Measurements from ENCODE around the gene GSAP. TPM values are rescaled to one million over a fixed set of nuclear protein-coding genes. Genes with fewer than 3 reads are reported as not detected.

The GSAP gene
- total and polyA plus RNA-seq, 2 of the 4 experiments (the other 2 are of a cell fraction): 1.6 to 1.8 TPM

GRCh38 chr7:77422500-77422899 lies 6.4 kb upstream of the GSAP start:
- Histone ChIP-seq H3K27ac (ENCODE audit: insufficient read depth, low read length) (no peak overlapping the region), H3K18ac (ENCODE audit: low read depth, low read length) (no peak overlapping the region), H3K23ac (ENCODE audit: low read depth, low read length) (no peak overlapping the region), H3K4me2 (ENCODE audit: low read depth, low read length) (no peak overlapping the region), H2BK5ac (ENCODE audit: low read depth, low read length, poor library complexity, severe bottlenecking) (no peak overlapping the region), H4K20me1 (ENCODE audit: insufficient read depth, low read length) (no peaks in the 10 kb centered on the region), H3K9ac (ENCODE audit: low read depth, low read length) (no peak overlapping the region), H3K4me1 (ENCODE audit: control insufficient read depth, insufficient read depth, low read length) (peaks cover 11% of the 10 kb centered on the region), H3K9me3 (ENCODE audit: control insufficient read depth, insufficient read depth, low read length) (no peaks in the 10 kb centered on the region), H4K8ac (ENCODE audit: low read depth in 2 of 2, low read length in 2 of 2) (no peak overlapping the region), H3K14ac (replicated peaks; ENCODE audit: low read depth, low read length) (no peak overlapping the region), H4K91ac (ENCODE audit: insufficient read depth, low read depth, low read length) (no peak overlapping the region), H2AK5ac (ENCODE audit: low read depth, low read length) (no peak overlapping the region), H3K4me3 (ENCODE audit: insufficient read depth, low read depth, low read length) (no peak overlapping the region), H2AK9ac (replicated peaks; ENCODE audit: low read depth, low read length, poor library complexity) (no peak overlapping the region), H3K9me1 (ENCODE audit: insufficient read depth, low read length) (no peaks in the 10 kb centered on the region), H4K5ac (ENCODE audit: low read depth, low read length) (no peak overlapping the region), H3K27me3 (ENCODE audit: control insufficient read depth, insufficient read depth, low read length) (no peaks in the 10 kb centered on the region), H3K56ac (ENCODE audit: extremely low read depth, insufficient read depth, low read length) (no peak overlapping the region), H2AFZ (replicated peaks; ENCODE audit: low read length, poor library complexity) (no peak overlapping the region), H2BK15ac (ENCODE audit: low read depth, low read length) (no peak overlapping the region), H3K36me3 (ENCODE audit: control insufficient read depth, insufficient read depth, low read length) (no peaks in the 10 kb centered on the region), H3K4ac (ENCODE audit: low read depth, low read length) (no peak overlapping the region), H2BK120ac (ENCODE audit: low read depth, low read length) (no peak overlapping the region), H3K79me1 (ENCODE audit: low read depth in 1 of 2, low read length in 2 of 2) (no peaks in the 10 kb centered on the region; a peak in 1 of 4 replicates), H2BK20ac (ENCODE audit: low read depth, low read length) (no peak overlapping the region)
- no TSS peak for BruUV-seq (replicated peaks)
- DNase-seq (no peak), ATAC-seq (ENCODE audit: low read depth) (no peak)
- in situ Hi-C loops (cut with MboI; ENCODE audit: low sequenced_read_pairs) (no loop called here), dilution Hi-C loops (cut with HindIII; ENCODE audit: low sequenced_read_pairs, unreplicated experiment) (no loop called here), intact Hi-C loops (cut with micrococcal nuclease) (no loop called here)
- CTCF ChIA-PET: interaction anchor here (0.6 kb wide), 1 partner anchor 127 kb away, joined by 5 read pairs; no protein-coding TSS in a partner anchor
- POLR2A ChIA-PET (ENCODE audit: unreplicated experiment): no interaction called here
- TF ChIP-seq CTCF (conservative IDR thresholded peaks at IDR 0.05; ENCODE audit: low read depth, low read length) (no peak), BHLHE40 (IDR thresholded peaks at IDR 0.05; ENCODE audit: low read depth, low read length) (no peak), CEBPB (IDR thresholded peaks at IDR 0.05; ENCODE audit: low read depth, low read length) (no peak), MAFK (IDR thresholded peaks at IDR 0.05; ENCODE audit: low read depth, low read length) (no peak), RFX5 (IDR thresholded peaks at IDR 0.05; ENCODE audit: low read depth, low read length) (no peak), MXI1 (IDR thresholded peaks at IDR 0.05; ENCODE audit: borderline replicate concordance, low read depth, low read length) (no peak), CHD1 (IDR thresholded peaks at IDR 0.05; ENCODE audit: low read depth, low read length) (no peak), NFE2L2 (IDR thresholded peaks at IDR 0.05; ENCODE audit: low read depth, low read length) (no peak), POLR2A (IDR thresholded peaks at IDR 0.05; ENCODE audit: low read depth, low read length) (no peak), FOS (IDR thresholded peaks at IDR 0.05; ENCODE audit: low read depth, low read length) (no peak), RCOR1 (IDR thresholded peaks at IDR 0.05; ENCODE audit: insufficient replicate concordance, low read length) (no peak), RAD21 (IDR thresholded peaks at IDR 0.05; ENCODE audit: low read length) (no peak), MAZ (IDR thresholded peaks at IDR 0.05; ENCODE audit: borderline replicate concordance, low read depth, low read length) (no peak), SMC3 (IDR thresholded peaks at IDR 0.05; ENCODE audit: low read depth, low read length) (no peak), USF2 (IDR thresholded peaks at IDR 0.05; ENCODE audit: low read depth, low read length) (no peak), ELK1 (IDR thresholded peaks at IDR 0.05; ENCODE audit: borderline replicate concordance, low read depth, low read length) (no peak)

Data from IMR-90 (cell line).